PC-3 (cell line): ENCODE measurements around the gene HOXD10.

Experiments used
- CTCF ChIP-seq: fragments of 300-600 bp; sonication (generic); conservative IDR thresholded peaks from 2 replicates; pipeline ENCODE4 v1.5.1; 2017; ENCODE audit warnings: antibody characterized with exemption, low read depth, mild to moderate bottlenecking, low read length
- EZH2 ChIP-seq: fragments of 300-600 bp; sonication (generic); IDR thresholded peaks from one replicate; pipeline ENCODE4 v1.6.1; 2017; ENCODE audit warnings: antibody characterized with exemption, mild to moderate bottlenecking, low read length; ENCODE audit not compliant: unreplicated experiment
- EZH2phosphoT487 ChIP-seq: fragments of 300-600 bp; sonication (generic); IDR thresholded peaks from 2 replicates; pipeline ENCODE4 v1.6.1; 2018; ENCODE audit warnings: mild to moderate bottlenecking, antibody characterized with exemption, low read length, borderline replicate concordance

DNA sequence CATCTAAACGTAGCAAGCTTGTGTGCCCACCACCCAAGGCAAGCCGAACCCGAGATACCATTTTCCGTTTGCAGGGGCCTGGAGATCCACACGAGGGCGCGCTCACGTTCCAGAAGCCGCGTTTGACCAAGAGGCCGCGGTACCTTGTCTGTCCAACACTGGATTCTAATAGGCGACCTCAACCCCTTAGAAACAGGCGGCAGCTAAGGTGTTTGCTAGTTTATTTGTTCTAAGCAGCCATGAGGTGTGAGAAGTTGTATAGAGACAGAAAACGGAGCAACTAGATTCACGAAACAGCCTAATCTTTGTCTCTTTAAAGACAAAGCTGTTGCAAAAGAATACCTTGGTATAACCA lies 5.3 kb upstream of the HOXD10 start:
- peak; percentile 91 for TF ChIP-seq CTCF
- TF ChIP-seq EZH2 = no peak
- no peak for TF ChIP-seq EZH2phosphoT487
